ENCODE data around the gene YDJC.
"Not testable (repeated sequence)": the region's sequence is repeated elsewhere in the genome, so short reads cannot be mapped to it uniquely, and the experiment has no call there.

Gene YDJC

GRCh38 chr22:21594865-21595452 is 34.9 kb downstream of the YDJC start:
- Mint-ChIP-seq H3K36me3 (ENCODE audit: low read depth) (peaks cover 90% of the 10 kb centered on the region), H3K9me3 (no peaks in the 10 kb centered on the region), H3K27me3 (no peaks in the 10 kb centered on the region), H3K4me1 (ENCODE audit: low read depth) (peaks cover 71% of the 10 kb centered on the region), H3K27ac (no peak overlapping the region), H3K4me3 (no peak overlapping the region)
- intact Hi-C loops (cut with micrococcal nuclease) = no loop called here

DNA sequence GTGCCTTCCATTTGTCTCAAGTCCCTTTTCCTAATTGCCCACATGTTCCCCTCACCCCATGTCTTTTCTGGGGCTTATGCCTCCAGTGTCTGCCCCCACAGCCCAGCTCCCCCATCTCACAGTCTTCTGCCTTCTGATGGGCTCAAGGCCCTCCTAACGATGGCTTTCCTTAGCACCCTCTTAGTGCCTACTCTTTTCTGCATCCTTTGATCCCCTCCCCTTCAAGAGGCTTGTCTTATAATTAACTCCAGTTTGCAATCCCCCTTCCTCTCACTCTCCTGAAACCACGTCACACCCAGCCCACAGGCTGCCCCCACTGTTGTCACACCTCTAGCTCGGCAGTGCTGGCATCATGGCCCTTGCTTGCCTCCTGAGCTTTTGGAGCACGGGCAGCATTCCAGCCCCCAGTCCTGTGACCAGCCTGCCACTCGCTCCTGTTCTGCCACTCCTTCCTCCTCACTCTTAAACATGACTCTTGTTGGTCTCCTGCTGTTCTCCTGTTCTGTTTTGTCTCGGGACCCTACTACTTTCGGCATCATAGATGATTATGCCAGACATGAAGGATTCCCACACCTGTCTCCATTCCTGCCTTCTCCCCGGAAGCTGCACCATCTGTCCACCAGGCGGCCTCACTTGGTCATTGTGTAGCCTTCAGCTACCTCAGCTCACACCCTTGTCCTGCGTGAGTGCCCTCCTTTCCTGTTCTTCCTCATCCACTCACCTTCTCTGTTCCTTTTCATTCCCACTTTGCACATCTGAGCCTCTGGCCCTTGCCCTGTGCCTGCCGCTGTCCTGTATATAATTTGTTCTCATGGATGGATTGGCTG is 36.2 kb downstream of the YDJC start:
- H3K36me3 Mint-ChIP-seq (ENCODE audit: low read depth) = peaks cover 82% of the 10 kb centered on the region
- peak overlapping the region; percentile 1 for H3K27ac Mint-ChIP-seq
- no peak overlapping the region for H3K4me3 Mint-ChIP-seq
- intact Hi-C loops (cut with micrococcal nuclease) = no loop called here
- H3K9me3 Mint-ChIP-seq = no peaks in the 10 kb centered on the region
- peaks cover 70% of the 10 kb centered on the region for H3K4me1 Mint-ChIP-seq (ENCODE audit: low read depth)
- no peaks in the 10 kb centered on the region for H3K27me3 Mint-ChIP-seq

DNA sequence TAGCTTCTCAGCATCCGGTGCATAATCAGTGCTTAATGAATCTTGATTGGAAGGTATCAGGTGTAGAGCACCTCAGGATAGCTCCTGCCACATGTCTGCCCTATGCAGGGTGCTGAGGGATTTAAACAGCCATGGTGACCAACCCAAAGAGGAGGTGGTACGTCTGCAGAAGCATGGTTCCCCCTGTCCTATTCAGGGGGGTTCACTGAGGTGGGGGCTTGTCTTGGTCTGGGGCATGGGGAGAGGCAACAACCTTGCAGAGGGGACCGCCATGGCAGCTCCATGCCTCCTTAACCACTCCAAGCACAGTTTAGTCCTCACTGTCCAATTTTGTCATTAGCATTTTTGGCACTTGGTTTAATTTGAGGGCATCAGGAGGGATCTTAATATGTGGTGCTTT is 37.4 kb downstream of the YDJC start:
- Mint-ChIP-seq H3K9me3 (no peaks in the 10 kb centered on the region), H3K36me3 (ENCODE audit: low read depth) (peaks cover 75% of the 10 kb centered on the region), H3K27ac (no peak overlapping the region), H3K27me3 (no peaks in the 10 kb centered on the region), H3K4me3 (no peak overlapping the region), H3K4me1 (ENCODE audit: low read depth) (peaks cover 73% of the 10 kb centered on the region)
- intact Hi-C loops (cut with micrococcal nuclease) = no loop called here

DNA sequence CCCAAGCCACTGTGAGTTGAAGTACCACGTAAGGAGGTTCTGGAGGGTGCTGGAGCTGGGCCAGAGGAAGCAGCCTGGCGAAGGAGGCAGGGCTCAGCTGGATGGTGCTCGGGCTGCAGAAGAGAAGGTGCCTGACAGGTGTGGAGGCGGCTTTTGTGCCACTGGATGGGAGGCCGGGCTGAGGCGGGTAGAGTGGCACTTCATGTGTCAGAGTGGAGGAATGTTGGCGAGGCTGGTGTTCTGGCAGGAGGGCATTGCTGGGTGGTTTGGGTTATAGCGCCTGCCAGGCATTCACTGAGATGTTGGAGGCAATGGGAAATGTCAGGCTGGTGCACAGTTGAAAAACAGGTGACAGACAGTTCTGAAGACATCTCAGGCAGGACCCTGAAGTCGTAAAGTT is 38.1 kb downstream of the YDJC start:
- H3K27me3 Mint-ChIP-seq = no peaks in the 10 kb centered on the region
- no peak overlapping the region for H3K4me3 Mint-ChIP-seq
- H3K36me3 Mint-ChIP-seq (ENCODE audit: low read depth) = peaks cover 72% of the 10 kb centered on the region
- no peak overlapping the region for H3K27ac Mint-ChIP-seq
- peaks cover 77% of the 10 kb centered on the region for H3K4me1 Mint-ChIP-seq (ENCODE audit: low read depth)
- intact Hi-C loops (cut with micrococcal nuclease) = no loop called here
- no peaks in the 10 kb centered on the region for H3K9me3 Mint-ChIP-seq

- Mint-ChIP-seq H3K27ac (peak overlapping the region; percentile 8), H3K9me3 (no peaks in the 10 kb centered on the region), H3K4me3 (no peak overlapping the region), H3K4me1 (ENCODE audit: low read depth) (peaks cover 79% of the 10 kb centered on the region), H3K36me3 (ENCODE audit: low read depth) (peaks cover 70% of the 10 kb centered on the region), H3K27me3 (no peaks in the 10 kb centered on the region)
- intact Hi-C loops (cut with micrococcal nuclease) = no loop called here
These were observed 38.8 kb downstream of the YDJC start for GRCh38 chr22:21590809-21591641.

GRCh38 chr22:21589396-21589795 is 40.4 kb downstream of the YDJC start:
- H3K4me1 Mint-ChIP-seq (ENCODE audit: low read depth) = peaks cover 82% of the 10 kb centered on the region
- H3K27ac Mint-ChIP-seq = no peak overlapping the region
- no peaks in the 10 kb centered on the region for H3K9me3 Mint-ChIP-seq
- H3K36me3 Mint-ChIP-seq (ENCODE audit: low read depth) = peaks cover 66% of the 10 kb centered on the region
- H3K4me3 Mint-ChIP-seq = no peak overlapping the region
- no peaks in the 10 kb centered on the region for H3K27me3 Mint-ChIP-seq
- intact Hi-C loops (cut with micrococcal nuclease) = no loop called here

GRCh38 chr22:21587803-21588611 is 41.8 kb downstream of the YDJC start:
- H3K9me3 Mint-ChIP-seq = no peaks in the 10 kb centered on the region
- H3K36me3 Mint-ChIP-seq (ENCODE audit: low read depth) = peaks cover 66% of the 10 kb centered on the region
- intact Hi-C loops (cut with micrococcal nuclease) = no loop called here
- H3K27ac Mint-ChIP-seq = peak overlapping the region; percentile 74
- H3K4me3 Mint-ChIP-seq = peak overlapping the region; percentile 50
- no peaks in the 10 kb centered on the region for H3K27me3 Mint-ChIP-seq
- H3K4me1 Mint-ChIP-seq (ENCODE audit: low read depth) = peaks cover 75% of the 10 kb centered on the region

DNA sequence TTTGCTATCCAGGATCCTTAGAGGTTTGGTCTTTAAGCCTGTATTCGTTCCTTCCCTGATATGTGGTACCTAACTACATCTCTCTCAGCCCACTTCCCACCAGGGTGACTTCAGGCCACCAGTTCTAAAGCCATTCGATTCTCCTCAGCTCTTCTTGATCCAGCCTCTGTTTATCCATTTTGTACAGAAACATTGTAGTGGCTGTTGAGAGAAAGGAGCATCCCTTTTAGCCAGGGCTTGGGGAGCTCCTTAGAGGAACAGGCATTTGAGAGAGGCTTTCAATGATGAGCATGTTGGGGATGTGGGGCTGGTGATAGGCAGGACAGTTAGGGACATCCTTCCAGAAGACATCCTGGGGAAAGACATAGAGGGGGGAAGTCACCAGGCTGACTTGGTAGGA is 44.4 kb downstream of the YDJC start:
- intact Hi-C loops (cut with micrococcal nuclease) = no loop called here
- Mint-ChIP-seq H3K9me3 (no peaks in the 10 kb centered on the region), H3K27ac (no peak overlapping the region), H3K4me1 (ENCODE audit: low read depth) (peaks cover 68% of the 10 kb centered on the region), H3K36me3 (ENCODE audit: low read depth) (peaks cover 48% of the 10 kb centered on the region), H3K4me3 (no peak overlapping the region), H3K27me3 (no peaks in the 10 kb centered on the region)

DNA sequence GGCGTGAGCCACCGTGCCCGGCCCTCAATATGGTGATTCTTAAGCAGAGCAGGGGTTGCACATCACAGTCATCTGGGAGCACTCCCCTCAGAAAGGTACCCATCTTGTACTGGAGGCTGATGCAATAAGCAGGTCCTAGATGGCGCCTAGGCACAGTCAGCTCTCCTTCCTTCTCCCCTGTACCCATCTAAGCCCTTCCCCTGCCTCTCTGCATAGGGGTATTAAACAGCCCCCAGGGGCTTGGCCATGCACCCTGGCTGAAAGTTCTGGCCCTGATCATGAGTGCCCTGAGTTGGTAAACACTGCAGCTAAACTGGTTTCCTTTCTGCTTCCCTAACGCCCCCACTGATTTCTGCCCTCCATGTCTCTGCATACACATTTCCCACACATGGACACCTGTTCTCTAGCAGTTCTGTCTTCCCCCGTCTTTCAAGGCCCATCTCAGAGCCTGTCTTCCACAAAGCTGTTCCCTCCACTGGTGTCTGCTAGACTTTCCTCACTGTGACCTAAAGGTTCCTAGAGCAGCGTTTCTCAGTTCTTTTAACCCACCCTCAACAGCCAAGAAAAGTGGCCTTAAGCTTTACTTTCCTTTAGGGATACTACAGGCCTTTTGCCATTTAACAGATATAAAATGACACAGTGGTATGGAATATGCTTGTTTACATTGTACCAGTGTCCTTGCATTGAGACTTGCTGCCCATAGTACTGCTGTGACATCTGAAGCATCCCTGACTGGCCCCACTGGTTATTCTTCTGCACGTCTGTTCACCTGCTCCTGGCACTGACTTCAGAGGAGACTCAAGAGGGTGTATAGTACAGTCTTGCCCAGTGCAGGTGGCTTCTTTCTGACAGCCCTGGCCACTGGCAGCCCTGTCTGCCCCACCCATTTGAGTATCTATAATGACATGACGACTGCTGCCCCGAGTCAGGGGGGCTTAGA is 46.8 kb downstream of the YDJC start:
- H3K4me1 Mint-ChIP-seq (ENCODE audit: low read depth) = peaks cover 67% of the 10 kb centered on the region
- H3K27ac Mint-ChIP-seq = peak overlapping the region; percentile 25
- no peaks in the 10 kb centered on the region for H3K27me3 Mint-ChIP-seq
- intact Hi-C loops (cut with micrococcal nuclease) = no loop called here
- H3K4me3 Mint-ChIP-seq = no peak overlapping the region
- no peaks in the 10 kb centered on the region for H3K9me3 Mint-ChIP-seq
- peaks cover 52% of the 10 kb centered on the region for H3K36me3 Mint-ChIP-seq (ENCODE audit: low read depth)

- H3K4me3 Mint-ChIP-seq, H3K27me3 Mint-ChIP-seq: not testable (repeated sequence)
- peaks cover 70% of the 10 kb centered on the region for H3K4me1 Mint-ChIP-seq (ENCODE audit: low read depth)
These were observed 48.7 kb downstream of the YDJC start for GRCh38 chr22:21581009-21581713.

DNA sequence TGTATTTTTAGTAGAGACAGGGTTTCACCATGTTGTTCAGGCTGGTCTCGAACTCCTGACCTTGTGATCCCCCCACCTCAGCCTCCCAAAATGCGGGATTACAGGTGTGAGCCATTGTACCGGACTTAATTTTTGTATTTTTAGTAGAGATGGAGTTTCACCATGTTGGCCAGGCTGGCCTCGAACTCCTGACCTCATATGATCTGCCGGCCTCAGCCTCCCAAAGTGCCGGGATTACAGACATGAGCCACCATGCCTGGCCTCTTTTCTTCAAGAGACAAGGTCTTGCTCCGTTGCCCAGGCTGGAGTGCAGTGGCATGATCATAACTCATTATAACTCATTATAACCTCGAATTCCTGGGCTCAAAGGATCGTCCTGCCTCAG is 49.2 kb downstream of the YDJC start:
- H3K9me3 Mint-ChIP-seq; intact Hi-C loops (cut with micrococcal nuclease); H3K27ac Mint-ChIP-seq; H3K4me3 Mint-ChIP-seq; H3K27me3 Mint-ChIP-seq: not testable (repeated sequence)
- Mint-ChIP-seq H3K36me3 (ENCODE audit: low read depth) (peaks cover 67% of the 10 kb centered on the region), H3K4me1 (ENCODE audit: low read depth) (peaks cover 70% of the 10 kb centered on the region)

More at GRCh38 chr22:21581009-21581713, 48.7 kb downstream of the YDJC start:
- H3K36me3 Mint-ChIP-seq (ENCODE audit: low read depth) = peaks cover 67% of the 10 kb centered on the region
- intact Hi-C loops (cut with micrococcal nuclease); H3K27ac Mint-ChIP-seq; H3K9me3 Mint-ChIP-seq: not testable (repeated sequence)

GRCh38 chr22:21579474-21579851 is 50.4 kb downstream of the YDJC start:
- intact Hi-C loops (cut with micrococcal nuclease) = no loop called here
- Mint-ChIP-seq H3K27ac (no peak overlapping the region), H3K4me1 (ENCODE audit: low read depth) (peaks cover 64% of the 10 kb centered on the region), H3K9me3 (no peaks in the 10 kb centered on the region), H3K27me3 (no peaks in the 10 kb centered on the region), H3K4me3 (no peak overlapping the region), H3K36me3 (ENCODE audit: low read depth) (peaks cover 61% of the 10 kb centered on the region)

Measured in dendritic cell treated with granulocyte-macrophage colony-stimulating factor and Interleukin-4, amounts not matched to agents 40 ng/mL and 50 ng/mL, for 4 days (primary cell).